GM21717 (cell line): ENCODE measurements around the gene COG5.

Experiments
- ATAC-seq: cut with Tn5 transposase; IDR thresholded peaks from one replicate; pipeline ENCODE4 v1.9.1; 2021; ENCODE audit warnings: mild to moderate bottlenecking, moderate library complexity; ENCODE audit not compliant: unreplicated experiment

Gene COG5

DNA sequence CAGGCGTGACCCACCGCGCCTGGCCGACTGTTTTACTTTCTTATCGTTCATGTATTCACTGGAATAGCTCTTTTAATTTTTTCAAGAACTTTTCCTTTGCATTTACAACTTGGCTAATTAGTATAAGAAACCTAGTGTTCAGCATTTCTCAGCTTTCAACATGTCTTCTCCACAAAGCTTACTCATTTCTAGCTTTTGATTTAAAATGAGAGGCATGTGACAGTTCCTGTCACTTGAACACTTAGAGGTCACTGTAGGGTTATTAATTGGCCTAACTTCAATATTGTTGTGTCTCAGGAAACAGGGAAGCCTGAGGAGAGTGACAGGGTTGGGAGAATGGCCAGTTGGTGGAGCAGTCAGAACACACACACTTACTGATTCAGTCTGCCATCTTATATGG, 218.9 kb downstream of the COG5 start:
- ATAC-seq = no peak

DNA sequence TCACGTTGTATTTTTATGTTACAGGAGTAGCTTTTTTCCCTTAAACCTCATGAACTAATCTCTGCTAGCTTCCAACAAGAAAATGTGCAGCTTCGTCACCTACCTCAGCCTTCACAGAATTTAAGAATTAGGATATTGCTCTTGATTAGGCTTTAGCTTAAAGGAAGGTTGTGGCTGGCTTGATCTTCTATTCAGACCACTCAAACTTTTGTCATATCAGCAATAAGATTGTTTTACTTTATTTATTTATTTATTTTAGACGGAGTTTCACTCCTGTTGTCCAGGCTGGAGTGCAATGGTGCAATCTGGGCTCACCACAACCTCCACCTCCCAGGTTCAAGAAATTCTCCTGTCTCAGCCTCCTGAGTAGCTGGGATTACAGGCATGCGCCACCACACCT, 219.4 kb downstream of the COG5 start:
- no peak for ATAC-seq

- no peak for ATAC-seq
These were observed 225.6 kb downstream of the COG5 start for GRCh38 chr7:107338080-107338479.

GRCh38 chr7:107332488-107333269, 231.0 kb downstream of the COG5 start:
- peak; percentile 56 for ATAC-seq

DNA sequence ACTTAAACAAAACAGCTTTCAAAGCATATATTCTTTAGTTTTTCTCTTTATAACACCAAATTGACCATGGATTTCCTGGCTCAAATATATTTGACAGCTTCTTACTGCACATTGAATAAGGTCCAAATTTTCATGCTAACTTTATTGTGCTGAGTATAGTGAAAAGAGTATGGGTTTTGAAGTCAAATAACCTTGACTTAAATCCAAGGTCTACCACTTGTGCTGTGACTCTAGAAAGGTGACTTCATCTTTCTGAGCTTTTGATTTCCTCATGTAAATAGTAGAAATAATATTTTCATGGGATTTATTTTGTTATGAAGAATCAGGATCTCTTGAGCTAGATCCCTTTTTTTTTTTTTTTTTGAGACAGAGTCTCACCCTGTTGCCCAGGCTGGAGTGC, 233.2 kb downstream of the COG5 start:
- no peak for ATAC-seq

GRCh38 chr7:107327986-107328569, 235.6 kb downstream of the COG5 start:
- no peak for ATAC-seq

- ATAC-seq = no peak
These were observed 237.7 kb downstream of the COG5 start for GRCh38 chr7:107326061-107326460.

DNA sequence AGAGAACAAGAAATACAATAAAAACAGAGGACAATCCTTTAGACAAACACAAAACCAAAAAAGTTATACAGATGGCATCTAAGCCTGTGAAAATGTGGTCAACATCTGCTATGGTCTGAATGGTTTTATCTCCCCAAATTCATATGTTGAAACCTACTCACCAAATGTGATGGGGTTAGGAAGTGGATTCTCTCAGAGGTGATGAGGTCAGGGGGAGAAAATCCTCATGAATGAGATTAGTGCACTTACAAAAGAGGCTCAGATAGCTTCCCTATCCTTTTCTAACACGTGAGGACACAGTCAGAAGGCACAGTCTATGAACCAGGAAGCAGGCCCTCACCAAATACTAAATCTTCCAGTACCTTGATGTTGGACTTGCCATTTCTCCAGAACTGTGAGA, 241.7 kb downstream of the COG5 start:
- no peak for ATAC-seq

GRCh38 chr7:107321611-107322010, 242.1 kb downstream of the COG5 start:
- ATAC-seq = no peak

DNA sequence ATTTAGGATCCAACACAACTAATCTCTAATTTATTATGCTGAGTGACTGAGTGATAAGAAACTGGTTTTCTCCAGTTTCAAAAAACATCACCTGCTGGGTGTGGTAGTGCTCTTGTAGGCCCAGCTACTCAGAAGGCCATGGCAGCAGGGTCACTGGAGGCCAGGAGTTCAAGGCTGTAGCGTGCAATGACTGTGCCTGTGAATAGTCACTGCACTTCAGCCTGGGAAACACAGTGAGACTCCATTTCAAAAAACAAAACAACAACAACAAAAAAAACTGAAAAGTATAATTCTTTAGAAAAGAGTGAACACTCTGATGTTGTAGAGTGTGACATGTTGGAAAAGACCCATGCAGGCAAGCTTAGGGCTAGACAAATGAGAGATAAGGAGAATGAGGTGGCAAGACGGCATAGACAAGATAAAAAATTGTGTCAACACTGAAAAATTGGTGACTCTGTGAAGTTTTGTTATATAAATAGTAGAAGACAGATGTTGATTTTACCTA, 243.9 kb downstream of the COG5 start:
- no peak for ATAC-seq

DNA sequence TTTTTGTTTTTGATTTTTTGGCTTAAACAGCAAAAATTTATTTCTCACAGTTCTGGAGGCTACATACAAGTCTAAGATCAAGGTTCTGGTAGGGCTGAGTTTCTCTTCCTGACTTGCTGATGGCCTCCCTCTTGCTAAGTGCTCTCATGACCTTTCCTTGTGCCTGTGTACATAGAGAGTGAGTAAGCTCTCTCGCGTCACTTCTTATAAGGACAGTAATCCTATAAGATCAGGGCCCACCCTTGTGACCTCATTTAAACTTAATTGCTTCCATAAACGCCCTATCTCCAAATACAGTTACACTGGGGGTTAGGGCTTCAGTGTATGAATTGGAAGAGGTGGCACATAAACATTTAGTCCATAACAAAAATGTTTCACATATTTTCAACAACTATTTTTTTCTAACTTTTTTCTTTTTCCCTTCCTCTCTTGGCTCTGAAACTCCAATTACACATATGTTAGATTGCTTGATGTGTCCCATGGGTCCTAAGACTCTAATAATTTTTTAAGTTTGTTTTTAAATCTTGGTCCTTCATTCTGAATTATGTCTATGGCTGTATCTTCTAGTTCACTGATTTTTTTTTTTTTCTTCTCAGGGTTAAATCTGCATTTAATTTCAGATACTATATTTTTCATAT, 245.1 kb downstream of the COG5 start:
- no peak for ATAC-seq

GRCh38 chr7:107315716-107316220, 248.0 kb downstream of the COG5 start:
- ATAC-seq = no peak

DNA sequence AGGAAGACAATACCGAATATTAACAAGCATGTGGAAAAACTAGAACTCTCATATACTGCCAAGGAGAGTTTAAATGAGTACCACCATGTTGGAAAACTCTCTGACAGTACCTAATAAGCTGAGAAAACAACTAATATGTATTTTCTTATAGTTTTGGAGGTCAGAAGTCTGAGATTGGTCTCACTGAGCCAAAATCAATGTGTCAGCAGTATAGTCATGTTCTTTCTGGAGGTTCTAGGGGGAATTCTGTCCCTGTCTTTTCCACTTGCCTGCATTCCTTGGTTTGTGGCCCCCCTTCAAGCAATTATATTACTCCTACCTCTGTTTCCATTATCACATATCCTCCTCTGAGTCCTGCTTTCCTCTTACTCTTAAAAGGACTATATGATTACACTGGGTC, 250.4 kb downstream of the COG5 start:
- ATAC-seq = no peak

GRCh38 chr7:107312418-107312817, 251.3 kb downstream of the COG5 start:
- ATAC-seq = no peak

DNA sequence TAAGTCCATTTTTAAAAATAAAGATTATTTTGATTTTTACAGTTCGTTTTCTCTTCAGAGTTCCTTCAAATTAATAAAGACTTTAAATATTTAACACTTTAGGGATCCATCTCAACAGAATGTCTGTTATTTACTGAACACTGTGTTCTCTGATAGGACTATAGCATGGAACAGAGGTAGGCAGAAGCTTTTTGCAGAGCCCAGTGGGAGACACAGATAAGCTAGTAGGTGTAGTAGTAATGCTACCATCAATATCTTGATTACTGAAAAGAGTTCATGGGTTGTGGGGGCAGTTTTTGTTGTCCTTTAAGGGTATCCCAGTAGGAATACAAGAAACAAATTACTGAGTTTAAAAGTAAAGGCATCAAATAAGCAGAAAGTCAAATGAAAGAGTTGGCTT, 254.4 kb downstream of the COG5 start:
- no peak for ATAC-seq

GRCh38 chr7:107304636-107305035, 259.1 kb downstream of the COG5 start:
- ATAC-seq = no peak

DNA sequence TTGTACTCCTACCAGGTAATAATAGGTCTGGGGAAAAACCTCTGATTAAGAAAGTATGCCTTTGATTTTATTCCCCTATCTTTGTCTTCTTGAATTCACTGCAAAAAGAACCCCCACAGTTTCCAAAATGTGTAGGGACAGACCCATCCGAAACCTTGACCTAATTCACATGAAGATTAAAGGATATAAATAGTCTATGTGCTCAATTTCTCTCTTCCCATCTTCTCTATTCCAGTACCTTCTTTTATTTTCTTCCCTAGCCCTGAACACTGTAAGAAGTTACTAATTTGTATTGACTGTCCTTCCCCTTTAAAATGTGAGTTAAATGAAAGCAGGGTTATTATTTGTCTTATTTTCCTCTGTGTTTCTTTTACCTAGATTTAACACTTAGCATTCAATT, 259.7 kb downstream of the COG5 start:
- ATAC-seq = no peak

- ATAC-seq = no peak
These were observed 261.4 kb downstream of the COG5 start for GRCh38 chr7:107302250-107302847.

- no peak for ATAC-seq
These were observed 269.5 kb downstream of the COG5 start for GRCh38 chr7:107294182-107294581.

DNA sequence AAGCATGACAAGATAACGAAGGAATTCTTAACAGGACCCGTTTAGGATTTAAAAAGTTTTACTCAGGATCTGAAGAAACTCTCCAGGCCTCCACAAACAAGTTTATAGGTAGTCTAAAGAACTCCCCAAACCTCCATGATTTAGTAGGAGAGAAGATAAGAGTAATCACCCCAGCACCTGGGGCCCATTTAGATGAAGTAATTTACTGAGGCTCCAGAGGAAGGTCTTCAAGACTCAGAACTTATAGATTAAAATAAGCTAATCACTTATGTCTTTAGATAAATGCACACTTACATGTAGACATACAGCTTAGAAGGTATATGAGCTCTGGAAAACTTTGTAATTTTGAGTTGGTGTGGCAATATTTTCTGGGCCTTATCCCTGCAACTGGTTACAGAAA, 271.1 kb downstream of the COG5 start:
- ATAC-seq = no peak

DNA sequence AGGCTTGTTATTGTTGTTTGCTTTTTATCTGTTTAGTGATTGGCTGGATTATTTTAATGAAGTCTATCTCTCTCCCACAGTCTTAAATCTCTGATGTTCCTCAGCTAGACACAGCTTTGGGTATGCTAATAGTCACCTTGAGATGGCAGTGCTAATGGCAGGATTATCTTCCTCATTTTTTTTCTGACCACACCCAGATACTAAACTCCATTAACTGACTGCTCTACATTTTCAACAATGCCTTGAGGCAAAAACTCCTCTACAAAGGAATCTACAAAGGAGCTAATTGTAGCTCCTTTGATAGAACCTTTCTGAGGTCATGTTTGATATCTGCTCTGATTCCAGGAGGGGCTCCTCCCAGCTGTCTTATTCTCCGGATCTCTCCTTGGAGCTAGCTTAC, 272.3 kb downstream of the COG5 start:
- ATAC-seq = no peak
